ENCODE data around the gene EXOSC5. TPM values are rescaled to one million over a fixed set of nuclear protein-coding genes. Genes with fewer than 3 reads are reported as not detected.

EXOSC5 gene
- total RNA-seq, 1 donor from 2014 or later = 30.3 TPM

GRCh38 chr19:41420101-41420880 lies 23.1 kb upstream of the EXOSC5 start:
- peaks cover 78 to 81% of the 10 kb centered on the region in 2 donors for H3K36me3 ChIP-seq

GRCh38 chr19:41416194-41416674 lies 19.1 kb upstream of the EXOSC5 start:
- peaks cover 83 to 84% of the 10 kb centered on the region in 2 donors for H3K36me3 ChIP-seq
- TF ChIP-seq, protein P1, sequence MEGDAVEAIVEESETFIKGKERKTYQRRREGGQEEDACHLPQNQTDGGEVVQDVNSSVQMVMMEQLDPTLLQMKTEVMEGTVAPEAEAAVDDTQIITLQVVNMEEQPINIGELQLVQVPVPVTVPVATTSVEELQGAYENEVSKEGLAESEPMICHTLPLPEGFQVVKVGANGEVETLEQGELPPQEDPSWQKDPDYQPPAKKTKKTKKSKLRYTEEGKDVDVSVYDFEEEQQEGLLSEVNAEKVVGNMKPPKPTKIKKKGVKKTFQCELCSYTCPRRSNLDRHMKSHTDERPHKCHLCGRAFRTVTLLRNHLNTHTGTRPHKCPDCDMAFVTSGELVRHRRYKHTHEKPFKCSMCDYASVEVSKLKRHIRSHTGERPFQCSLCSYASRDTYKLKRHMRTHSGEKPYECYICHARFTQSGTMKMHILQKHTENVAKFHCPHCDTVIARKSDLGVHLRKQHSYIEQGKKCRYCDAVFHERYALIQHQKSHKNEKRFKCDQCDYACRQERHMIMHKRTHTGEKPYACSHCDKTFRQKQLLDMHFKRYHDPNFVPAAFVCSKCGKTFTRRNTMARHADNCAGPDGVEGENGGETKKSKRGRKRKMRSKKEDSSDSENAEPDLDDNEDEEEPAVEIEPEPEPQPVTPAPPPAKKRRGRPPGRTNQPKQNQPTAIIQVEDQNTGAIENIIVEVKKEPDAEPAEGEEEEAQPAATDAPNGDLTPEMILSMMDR (IDR thresholded peaks at IDR 0.05) = no peak

More at GRCh38 chr19:41420101-41420880, 23.1 kb upstream of the EXOSC5 start:
- no peak overlapping the region for H3K4me3 ChIP-seq
- no peaks in the 10 kb centered on the region for H3K27me3 ChIP-seq
- intact Hi-C loops (cut with DNase I) = no loop called here
- TF ChIP-seq, protein P1 (IDR thresholded peaks at IDR 0.05) = no peak
- no peak for DNase-seq (ENCODE audit: low spot score in 2 of 2)
- no peak overlapping the region for H3K27ac ChIP-seq
- H3K4me1 ChIP-seq = no peaks in the 10 kb centered on the region
- H3K9me3 ChIP-seq = no peaks in the 10 kb centered on the region

DNA sequence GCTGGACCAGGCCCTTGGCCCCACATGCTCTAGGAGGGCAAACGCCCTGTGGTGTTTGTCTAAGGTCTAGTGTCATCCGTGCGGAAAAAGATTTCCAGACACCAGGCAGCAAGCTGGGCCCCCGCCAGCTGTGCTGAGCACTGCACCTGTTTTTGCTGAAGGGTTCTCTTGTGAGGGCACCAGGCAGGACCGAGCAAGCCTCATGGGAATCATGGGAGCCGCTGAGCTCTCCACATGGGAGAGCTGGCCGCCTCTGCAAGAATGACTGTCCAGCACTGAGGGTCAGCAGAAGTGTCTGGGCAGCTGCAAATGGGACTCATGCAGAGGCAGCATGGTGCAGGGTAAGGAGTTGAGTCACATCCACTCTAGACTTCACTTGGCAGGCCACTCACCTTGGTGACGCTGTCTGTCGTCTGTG lies 18.0 kb upstream of the EXOSC5 start:
- peaks cover 0 to 2% of the 10 kb centered on the region in 2 donors for H3K4me1 ChIP-seq
- H3K9me3 ChIP-seq = no peaks in the 10 kb centered on the region
- intact Hi-C loops (cut with DNase I) = no loop called here
- no peak overlapping the region for H3K4me3 ChIP-seq
- no peak for DNase-seq (ENCODE audit: low spot score in 2 of 2)
- no peaks in the 10 kb centered on the region for H3K27me3 ChIP-seq
- TF ChIP-seq, protein P1 (IDR thresholded peaks at IDR 0.05) = no peak
- peaks cover 82% of the 10 kb centered on the region in 2 donors for H3K36me3 ChIP-seq
- no peak overlapping the region for H3K27ac ChIP-seq

More at GRCh38 chr19:41416194-41416674, 19.1 kb upstream of the EXOSC5 start:
- Histone ChIP-seq H3K27ac (no peak overlapping the region), H3K4me1 (no peaks in the 10 kb centered on the region), H3K27me3 (no peaks in the 10 kb centered on the region), H3K9me3 (no peaks in the 10 kb centered on the region), H3K4me3 (no peak overlapping the region)
- no peak for DNase-seq (ENCODE audit: low spot score in 2 of 2)
- intact Hi-C loops (cut with DNase I) = no loop called here

GRCh38 chr19:41414461-41414860 lies 17.3 kb upstream of the EXOSC5 start:
- DNase-seq (ENCODE audit: low spot score in 2 of 2) = no peak
- H3K4me3 ChIP-seq = no peak overlapping the region
- no peak overlapping the region for H3K27ac ChIP-seq
- TF ChIP-seq, protein P1 (IDR thresholded peaks at IDR 0.05) = no peak
- peaks cover 0 to 6% of the 10 kb centered on the region in 2 donors for H3K4me1 ChIP-seq
- no peaks in the 10 kb centered on the region for H3K9me3 ChIP-seq
- H3K27me3 ChIP-seq = no peaks in the 10 kb centered on the region
- intact Hi-C loops (cut with DNase I) = no loop called here
- H3K36me3 ChIP-seq = peaks cover 75 to 76% of the 10 kb centered on the region in 2 donors

GRCh38 chr19:41413947-41414346 lies 16.8 kb upstream of the EXOSC5 start:
- no peak overlapping the region for H3K27ac ChIP-seq
- no peaks in the 10 kb centered on the region for H3K9me3 ChIP-seq
- no peaks in the 10 kb centered on the region for H3K27me3 ChIP-seq
- H3K4me3 ChIP-seq = no peak overlapping the region
- TF ChIP-seq, protein P1 (IDR thresholded peaks at IDR 0.05) = no peak
- H3K4me1 ChIP-seq = peaks cover 0 to 6% of the 10 kb centered on the region in 2 donors
- intact Hi-C loops (cut with DNase I) = no loop called here
- H3K36me3 ChIP-seq = peaks cover 70 to 71% of the 10 kb centered on the region in 2 donors
- DNase-seq (ENCODE audit: low spot score in 2 of 2) = no peak

Data from ascending aorta (tissue), 2 donors.